ENCODE measurements around the gene CORO1C. TPM values are rescaled to one million over a fixed set of nuclear protein-coding genes. Genes with fewer than 3 reads are reported as not detected.
A peak's percentile ranks its signal among the peaks of the same experiment; 100 is the strongest.
"Not testable (repeated sequence)": the region's sequence is repeated elsewhere in the genome, so short reads cannot be mapped to it uniquely, and the experiment has no call there.

Gene CORO1C
- total RNA-seq, result 10 to 100 TPM; 35.6 to 38.3 TPM

GRCh38 chr12:108731105-108731865 lies at the start of gene CORO1C:
Gene CORO1C, minus strand, starts transcription at chr12:108731518. Its CDS starts 30,200 bp downstream, at chr12:108701318.
- Mint-ChIP-seq H3K4me1 (ENCODE audit: low read depth) (peaks cover 52% of the 10 kb centered on the region), H3K4me3 (peak within 1 kb of the TSS; percentile 95 to 96)

GRCh38 chr12:108779998-108780688 lies 48.8 kb upstream of the CORO1C start:
- no peak for DNase-seq
- Mint-ChIP-seq H3K9me3 (no peaks in the 10 kb centered on the region), H3K4me1 (ENCODE audit: low read depth) (no peaks in the 10 kb centered on the region), H3K4me3 (no peak overlapping the region), H3K36me3 (ENCODE audit: insufficient read depth in 2 of 2) (no peaks in the 10 kb centered on the region), H3K27me3 (ENCODE audit: low read depth) (no peaks in the 10 kb centered on the region), H3K27ac (no peak overlapping the region)
- ATAC-seq (replicated peaks in 1 of 2), result no peak

More at GRCh38 chr12:108731105-108731865, at the start of gene CORO1C:
- DNase-seq (peak; percentile 96 to 99), ATAC-seq (replicated peaks in 1 of 2) (peak; percentile 77 to 83)
- no peaks in the 10 kb centered on the region for H3K9me3 Mint-ChIP-seq
- H3K27me3 Mint-ChIP-seq (ENCODE audit: low read depth), result no peaks in the 10 kb centered on the region
- no peaks in the 10 kb centered on the region for H3K36me3 Mint-ChIP-seq (ENCODE audit: insufficient read depth in 2 of 2)
- H3K27ac Mint-ChIP-seq, result peak within 1 kb of the TSS; percentile 93

GRCh38 chr12:108778053-108778452 lies 46.7 kb upstream of the CORO1C start:
- Mint-ChIP-seq H3K27ac (no peak overlapping the region), H3K27me3 (ENCODE audit: low read depth) (no peaks in the 10 kb centered on the region), H3K4me1 (ENCODE audit: low read depth) (no peaks in the 10 kb centered on the region), H3K9me3 (no peaks in the 10 kb centered on the region), H3K36me3 (ENCODE audit: insufficient read depth in 2 of 2) (no peaks in the 10 kb centered on the region), H3K4me3 (no peak overlapping the region)
- DNase-seq, result no peak
- ATAC-seq (replicated peaks in 1 of 2), result no peak

- H3K27me3 Mint-ChIP-seq (ENCODE audit: low read depth), result no peaks in the 10 kb centered on the region
- H3K9me3 Mint-ChIP-seq, result no peaks in the 10 kb centered on the region
- H3K4me3 Mint-ChIP-seq, result no peak overlapping the region
- ATAC-seq (replicated peaks in 1 of 2) (no peak), DNase-seq (no peak)
- H3K36me3 Mint-ChIP-seq (ENCODE audit: insufficient read depth in 2 of 2), result no peaks in the 10 kb centered on the region
- no peak overlapping the region for H3K27ac Mint-ChIP-seq
- H3K4me1 Mint-ChIP-seq (ENCODE audit: low read depth), result no peaks in the 10 kb centered on the region
These were observed 45.8 kb upstream of the CORO1C start for GRCh38 chr12:108777156-108777555.

- Mint-ChIP-seq H3K36me3 (ENCODE audit: insufficient read depth in 2 of 2) (no peaks in the 10 kb centered on the region), H3K4me1 (ENCODE audit: low read depth) (peaks cover 3% of the 10 kb centered on the region), H3K9me3 (no peaks in the 10 kb centered on the region), H3K4me3 (no peak overlapping the region), H3K27ac (no peak overlapping the region), H3K27me3 (ENCODE audit: low read depth) (no peaks in the 10 kb centered on the region)
- DNase-seq (no peak), ATAC-seq (replicated peaks in 1 of 2) (no peak)
These were observed 42.8 kb upstream of the CORO1C start for GRCh38 chr12:108773798-108774788.

- no peaks in the 10 kb centered on the region for H3K27me3 Mint-ChIP-seq (ENCODE audit: low read depth)
- peaks cover 4% of the 10 kb centered on the region for H3K4me1 Mint-ChIP-seq (ENCODE audit: low read depth)
- no peak for ATAC-seq (replicated peaks in 1 of 2)
- H3K27ac Mint-ChIP-seq, result no peak overlapping the region
- no peak overlapping the region for H3K4me3 Mint-ChIP-seq
- H3K9me3 Mint-ChIP-seq, result no peaks in the 10 kb centered on the region
- H3K36me3 Mint-ChIP-seq (ENCODE audit: insufficient read depth in 2 of 2), result no peaks in the 10 kb centered on the region
- DNase-seq, result no peak
These were observed 41.8 kb upstream of the CORO1C start for GRCh38 chr12:108772891-108773797.

GRCh38 chr12:108772247-108772646 lies 40.9 kb upstream of the CORO1C start:
- DNase-seq (no peak), ATAC-seq (replicated peaks in 1 of 2) (no peak)
- Mint-ChIP-seq H3K27ac (no peak overlapping the region), H3K4me1 (ENCODE audit: low read depth) (peaks cover 4% of the 10 kb centered on the region), H3K36me3 (ENCODE audit: insufficient read depth in 2 of 2) (no peaks in the 10 kb centered on the region), H3K9me3 (no peaks in the 10 kb centered on the region), H3K4me3 (no peak overlapping the region), H3K27me3 (ENCODE audit: low read depth) (no peaks in the 10 kb centered on the region)

- ATAC-seq (replicated peaks in 1 of 2); H3K27me3 Mint-ChIP-seq (ENCODE audit: low read depth); H3K4me1 Mint-ChIP-seq (ENCODE audit: low read depth); H3K36me3 Mint-ChIP-seq (ENCODE audit: insufficient read depth in 2 of 2); H3K27ac Mint-ChIP-seq; DNase-seq; H3K9me3 Mint-ChIP-seq; H3K4me3 Mint-ChIP-seq: not testable (repeated sequence)
These were observed 40.5 kb upstream of the CORO1C start for GRCh38 chr12:108771835-108772234.

- H3K4me3 Mint-ChIP-seq, result no peak overlapping the region
- H3K4me1 Mint-ChIP-seq (ENCODE audit: low read depth), result peaks cover 4% of the 10 kb centered on the region
- H3K36me3 Mint-ChIP-seq (ENCODE audit: insufficient read depth in 2 of 2), result no peaks in the 10 kb centered on the region
- no peaks in the 10 kb centered on the region for H3K9me3 Mint-ChIP-seq
- H3K27ac Mint-ChIP-seq, result no peak overlapping the region
- no peak for ATAC-seq (replicated peaks in 1 of 2)
- DNase-seq, result no peak
- no peaks in the 10 kb centered on the region for H3K27me3 Mint-ChIP-seq (ENCODE audit: low read depth)
These were observed 39.6 kb upstream of the CORO1C start for GRCh38 chr12:108770963-108771362.

- peaks cover 4% of the 10 kb centered on the region for H3K4me1 Mint-ChIP-seq (ENCODE audit: low read depth)
- H3K27ac Mint-ChIP-seq, result no peak overlapping the region
- H3K4me3 Mint-ChIP-seq, result no peak overlapping the region
- H3K9me3 Mint-ChIP-seq, result no peaks in the 10 kb centered on the region
- DNase-seq (no peak), ATAC-seq (replicated peaks in 1 of 2) (no peak)
- no peaks in the 10 kb centered on the region for H3K27me3 Mint-ChIP-seq (ENCODE audit: low read depth)
- no peaks in the 10 kb centered on the region for H3K36me3 Mint-ChIP-seq (ENCODE audit: insufficient read depth in 2 of 2)
These were observed 39.0 kb upstream of the CORO1C start for GRCh38 chr12:108770269-108770829.

- Mint-ChIP-seq H3K9me3 (no peaks in the 10 kb centered on the region), H3K27ac (no peak overlapping the region), H3K36me3 (ENCODE audit: insufficient read depth in 2 of 2) (no peaks in the 10 kb centered on the region), H3K4me1 (ENCODE audit: low read depth) (peaks cover 4% of the 10 kb centered on the region), H3K4me3 (peak overlapping the region; percentile 56 to 66), H3K27me3 (ENCODE audit: low read depth) (no peaks in the 10 kb centered on the region)
- peak; percentile 63 to 68 for ATAC-seq (replicated peaks in 1 of 2)
- DNase-seq, result peak; percentile 20 to 34
These were observed 37.5 kb upstream of the CORO1C start for GRCh38 chr12:108768591-108769500.
